HL-60/S4 treated with phorbol 12-myristate 13-acetate at 8.2 ng/mL for 4 days and 3 days (cell line): Measurements from ENCODE around the gene TIGD2.

Source experiments
- in situ Hi-C: fragments of 300-500 bp; cut with MboI; formaldehyde crosslinking; loops from 2 replicates; pipeline ENCODE4 v1.15.0; 2022; ENCODE audit warnings: low sequenced_read_pairs

Gene TIGD2

DNA sequence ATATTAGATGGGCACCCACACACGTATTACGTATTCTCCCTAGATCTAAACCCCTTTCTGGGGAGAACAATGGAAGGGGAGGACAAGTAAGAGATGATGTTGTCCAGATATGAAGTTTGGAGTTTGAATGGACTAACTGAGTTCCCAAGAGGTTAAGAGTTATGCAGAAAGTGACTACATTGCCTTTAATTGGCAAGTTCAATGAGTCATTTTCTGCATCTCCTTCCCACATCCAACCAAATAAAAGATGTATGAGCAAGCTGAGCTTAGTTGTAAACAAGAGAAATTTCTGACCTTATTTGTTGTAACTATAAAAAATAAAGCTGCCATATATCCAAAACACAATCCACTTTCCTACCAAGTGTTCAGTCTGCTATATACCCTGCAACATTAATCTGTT lies 50.5 kb downstream of the TIGD2 start:
- in situ Hi-C loops, result no loop called here

- in situ Hi-C loops, result no loop called here
Observed at GRCh38 chr4:89162496-89162895, 51.2 kb downstream of the TIGD2 start.

- in situ Hi-C loops, result no loop called here
Observed at GRCh38 chr4:89162987-89163386, 51.7 kb downstream of the TIGD2 start.

- in situ Hi-C loops, result no loop called here
Observed at GRCh38 chr4:89164400-89164799, 53.1 kb downstream of the TIGD2 start.
